ENCODE measurements around the gene FEM1C.

Gene FEM1C

GRCh38 chr5:115472271-115473025 is 72.1 kb downstream of the FEM1C start:
- DNase-seq: peak in 1 of 2 experiments; percentile 16

GRCh38 chr5:115471345-115472063 is 73.1 kb downstream of the FEM1C start:
- peak; percentile 52 to 67 for DNase-seq

GRCh38 chr5:115470921-115471320 is 73.7 kb downstream of the FEM1C start:
- no peak for DNase-seq
